ENCODE results near the gene RNF207. TPM values are rescaled to one million over a fixed set of nuclear protein-coding genes. Genes with fewer than 3 reads are reported as not detected.
"Not testable (repeated sequence)": the region's sequence is repeated elsewhere in the genome, so short reads cannot be mapped to it uniquely, and the experiment has no call there.

RNF207 gene
- total RNA-seq, 1 experiment from 2014 or later, result 12.9 TPM

DNA sequence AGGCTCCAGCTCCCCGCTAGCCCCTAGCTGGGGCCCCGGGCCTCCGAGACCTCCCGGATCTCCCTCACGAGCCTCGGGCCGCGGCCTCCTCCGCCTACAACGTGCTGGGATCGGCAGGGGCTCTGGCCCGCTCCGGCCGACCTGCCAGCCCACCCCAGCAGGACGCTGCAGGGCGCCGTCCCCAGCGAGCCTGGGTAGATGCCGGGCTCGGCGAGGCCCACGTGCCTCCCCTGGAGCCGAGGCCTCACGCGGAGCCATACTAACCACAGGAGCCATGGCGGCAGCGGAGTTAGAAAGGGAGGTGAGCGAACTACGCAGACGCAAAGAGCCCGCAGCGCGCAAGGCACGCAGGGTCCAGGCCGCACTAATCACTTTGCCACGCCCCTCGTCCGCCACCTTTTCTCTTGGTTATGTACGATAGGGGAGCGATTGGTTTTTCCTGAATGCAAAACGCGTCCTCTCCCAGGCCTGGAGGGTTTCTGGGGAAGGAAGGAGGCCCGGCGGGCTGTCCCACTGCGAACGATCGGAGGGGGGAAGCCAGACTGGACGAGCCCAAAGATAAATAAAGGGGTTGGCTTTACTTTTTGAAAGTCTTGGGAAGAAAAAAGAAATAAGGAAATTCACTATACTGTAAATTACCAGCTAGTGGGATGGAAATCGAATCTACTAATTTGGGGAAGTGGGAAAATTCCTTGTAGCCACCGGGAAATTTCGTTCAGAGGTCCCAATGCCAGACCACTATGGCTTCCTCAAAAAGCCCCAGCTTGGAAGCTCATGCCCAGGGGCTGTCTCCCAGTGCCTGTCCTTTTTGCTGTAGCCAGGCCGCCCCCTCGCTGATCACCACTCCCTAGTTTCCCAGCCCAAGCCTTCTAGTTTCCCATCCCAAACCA lies 6.4 kb upstream of the RNF207 start, which contains the start of gene RPL22:
TSS of gene RPL22 (minus strand) at position 298 of the 890 bp plus-strand sequence. CDS start at position 276, 22 bp downstream.
- DNase-seq (ENCODE audit: extremely low read depth, low read depth), result peak; percentile 98

DNA sequence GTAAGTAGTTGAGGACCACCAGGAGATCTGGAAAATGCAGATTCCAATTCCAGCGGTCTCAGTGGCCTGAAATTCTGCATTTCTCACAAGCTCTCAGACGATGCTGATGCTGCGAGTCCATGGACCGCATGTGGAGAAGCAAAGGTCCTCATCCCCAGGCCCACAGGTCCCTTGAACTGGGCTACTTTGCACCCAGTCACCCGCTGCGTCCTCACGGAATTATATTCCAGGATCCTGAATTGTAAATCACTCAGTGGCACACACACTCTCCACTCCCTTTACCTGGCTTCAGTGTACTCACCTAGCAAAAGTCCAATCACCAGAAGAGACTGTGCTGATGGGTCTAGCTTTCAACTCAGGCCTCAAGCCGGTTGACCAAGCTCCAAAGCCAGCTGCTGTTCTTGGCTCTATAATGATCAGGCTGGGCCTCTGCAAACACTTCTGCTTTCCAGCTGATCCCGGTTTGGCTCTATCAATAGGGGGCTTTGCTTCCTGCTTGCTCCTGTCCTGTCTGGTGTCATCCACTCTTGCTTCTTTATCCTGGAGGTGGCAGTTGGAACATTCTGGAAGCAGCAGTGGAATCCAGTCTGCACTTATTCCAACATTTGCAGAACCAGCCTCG lies 5.6 kb upstream of the RNF207 start:
- no peak for DNase-seq (ENCODE audit: extremely low read depth, low read depth)

DNA sequence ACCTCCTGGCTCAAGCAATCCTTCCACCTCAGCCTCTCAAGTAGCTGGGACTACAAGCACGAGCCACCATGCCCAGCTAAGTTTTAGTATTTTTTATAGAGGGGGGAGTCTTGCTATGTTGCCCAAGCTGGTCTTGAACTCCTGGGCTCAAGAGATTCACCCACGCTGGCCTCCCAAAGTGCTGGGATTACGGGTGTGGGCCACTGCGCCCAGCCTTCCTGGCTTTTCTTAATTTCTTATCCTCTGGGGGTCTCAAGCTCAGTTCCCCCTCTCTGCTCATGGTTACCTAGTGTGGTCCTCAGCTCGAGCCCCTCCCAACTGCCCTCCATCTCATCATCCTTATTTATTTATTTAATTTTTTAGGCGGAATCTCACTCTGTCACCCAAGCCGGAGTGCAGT lies 3.7 kb upstream of the RNF207 start:
- DNase-seq (ENCODE audit: extremely low read depth, low read depth), result no peak

DNA sequence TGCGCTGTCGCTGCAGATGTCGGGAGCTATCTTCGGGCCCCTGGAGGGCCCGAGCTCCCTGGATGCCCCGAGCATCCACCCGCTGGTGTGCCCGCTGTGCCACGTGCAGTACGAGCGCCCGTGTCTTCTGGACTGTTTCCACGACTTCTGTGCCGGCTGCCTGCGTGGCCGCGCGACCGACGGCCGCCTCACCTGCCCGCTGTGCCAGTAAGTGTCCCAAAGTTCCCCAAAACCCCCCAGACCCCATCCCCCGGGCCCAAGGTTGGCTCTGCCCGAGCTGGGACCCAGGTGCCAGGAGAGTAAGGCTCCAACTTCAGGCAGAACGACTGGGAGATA lies 569 bp downstream of the RNF207 start:
- no peak for DNase-seq (ENCODE audit: extremely low read depth, low read depth)

DNA sequence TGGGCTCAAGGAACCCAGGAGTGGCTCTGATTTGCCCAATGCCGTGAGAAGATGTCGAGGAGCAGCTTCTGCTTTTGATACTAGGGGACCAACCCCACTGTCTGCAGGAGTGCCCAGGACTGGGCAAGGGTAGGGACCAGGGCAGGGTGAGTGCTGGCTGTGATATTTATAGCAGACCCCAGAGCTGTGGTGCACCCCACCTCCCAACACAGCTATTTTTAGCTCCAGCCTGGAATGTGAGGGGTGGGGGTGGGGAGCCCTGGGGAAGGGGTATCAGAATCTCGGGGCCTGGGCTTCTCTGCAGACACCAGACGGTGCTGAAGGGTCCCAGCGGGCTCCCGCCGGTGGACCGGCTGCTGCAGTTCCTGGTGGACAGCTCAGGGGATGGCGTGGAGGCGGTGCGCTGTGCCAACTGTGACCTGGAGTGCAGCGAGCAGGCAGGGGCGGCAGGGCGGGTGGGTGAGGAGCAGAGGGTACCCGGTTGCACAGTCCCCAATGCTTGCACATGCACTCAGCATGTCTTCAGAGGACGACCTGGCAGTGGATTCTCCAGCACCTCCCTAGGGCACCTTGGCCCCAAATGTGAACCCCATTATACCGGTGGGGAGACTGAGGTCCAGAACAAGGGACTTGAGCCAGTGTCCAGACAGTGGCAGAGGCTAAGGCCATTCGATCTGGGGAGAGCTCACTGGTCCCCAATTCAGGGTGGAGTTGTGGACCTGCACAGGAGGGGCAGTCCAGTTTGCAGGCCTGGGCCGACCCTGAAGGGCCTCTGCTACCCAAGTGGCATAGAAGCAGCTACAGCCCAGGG lies 1.4 kb downstream of the RNF207 start:
- no peak for DNase-seq (ENCODE audit: extremely low read depth, low read depth)

DNA sequence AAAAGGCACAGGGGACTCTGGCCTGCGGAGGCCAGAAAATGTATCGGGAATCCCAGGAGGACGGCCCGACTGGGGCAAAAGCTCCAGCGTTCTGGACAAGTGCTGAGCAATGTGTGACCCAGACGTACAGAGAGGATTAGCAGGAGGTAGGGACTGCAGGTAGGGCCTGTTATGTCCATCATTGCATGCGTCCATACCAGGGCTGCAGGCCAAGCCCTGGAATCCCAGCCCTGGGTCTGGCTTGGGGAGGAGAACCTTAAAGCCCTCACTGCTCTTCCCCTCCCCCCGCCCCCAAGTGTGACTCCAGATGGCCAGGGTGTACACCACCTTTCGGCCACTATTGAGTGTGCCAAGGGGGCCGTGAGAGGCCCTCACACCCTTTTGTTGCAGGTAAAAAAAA lies 2.0 kb downstream of the RNF207 start:
- no peak for DNase-seq (ENCODE audit: extremely low read depth, low read depth)

DNA sequence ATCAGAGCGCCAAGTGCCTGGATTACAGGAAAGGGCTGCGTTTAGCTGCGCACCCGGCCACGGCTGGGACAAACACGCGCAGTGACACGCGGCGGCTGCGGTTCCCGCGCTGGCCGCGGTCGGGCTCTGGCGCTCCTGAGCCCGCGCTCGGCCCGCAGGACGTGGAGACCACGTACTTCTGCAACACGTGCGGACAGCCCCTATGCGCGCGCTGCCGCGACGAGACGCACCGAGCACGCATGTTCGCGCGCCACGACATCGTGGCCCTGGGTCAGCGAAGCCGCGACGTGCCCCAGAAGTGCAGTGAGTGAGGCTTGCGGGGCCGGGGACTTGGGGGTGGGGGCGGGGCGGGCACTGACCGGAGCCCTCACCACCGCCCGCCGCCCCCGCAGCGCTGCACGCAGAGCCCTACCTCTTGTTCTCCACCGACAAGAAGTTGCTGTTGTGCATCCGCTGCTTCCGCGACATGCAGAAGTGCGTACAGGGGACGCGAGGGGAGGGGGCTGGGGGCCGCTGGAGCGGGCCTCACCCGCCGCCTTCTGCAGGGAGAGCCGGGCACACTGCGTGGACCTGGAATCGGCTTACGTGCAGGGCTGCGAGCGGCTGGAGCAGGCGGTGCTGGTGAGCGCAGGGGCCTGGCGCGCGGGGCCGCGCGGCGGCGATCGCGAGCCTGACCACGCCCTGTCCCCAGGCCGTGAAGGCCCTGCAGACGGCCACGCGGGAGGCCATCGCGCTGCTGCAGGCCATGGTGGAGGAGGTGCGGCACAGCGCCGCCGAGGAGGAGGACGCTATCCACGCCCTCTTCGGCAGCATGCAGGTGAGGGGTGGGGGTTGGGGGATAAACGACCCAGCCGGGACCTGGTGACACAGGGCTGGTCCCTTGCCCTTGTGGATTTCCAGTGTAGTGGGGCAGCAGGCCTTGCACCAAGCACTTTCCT lies 3.1 kb downstream of the RNF207 start:
- DNase-seq (ENCODE audit: extremely low read depth, low read depth), result no peak

DNA sequence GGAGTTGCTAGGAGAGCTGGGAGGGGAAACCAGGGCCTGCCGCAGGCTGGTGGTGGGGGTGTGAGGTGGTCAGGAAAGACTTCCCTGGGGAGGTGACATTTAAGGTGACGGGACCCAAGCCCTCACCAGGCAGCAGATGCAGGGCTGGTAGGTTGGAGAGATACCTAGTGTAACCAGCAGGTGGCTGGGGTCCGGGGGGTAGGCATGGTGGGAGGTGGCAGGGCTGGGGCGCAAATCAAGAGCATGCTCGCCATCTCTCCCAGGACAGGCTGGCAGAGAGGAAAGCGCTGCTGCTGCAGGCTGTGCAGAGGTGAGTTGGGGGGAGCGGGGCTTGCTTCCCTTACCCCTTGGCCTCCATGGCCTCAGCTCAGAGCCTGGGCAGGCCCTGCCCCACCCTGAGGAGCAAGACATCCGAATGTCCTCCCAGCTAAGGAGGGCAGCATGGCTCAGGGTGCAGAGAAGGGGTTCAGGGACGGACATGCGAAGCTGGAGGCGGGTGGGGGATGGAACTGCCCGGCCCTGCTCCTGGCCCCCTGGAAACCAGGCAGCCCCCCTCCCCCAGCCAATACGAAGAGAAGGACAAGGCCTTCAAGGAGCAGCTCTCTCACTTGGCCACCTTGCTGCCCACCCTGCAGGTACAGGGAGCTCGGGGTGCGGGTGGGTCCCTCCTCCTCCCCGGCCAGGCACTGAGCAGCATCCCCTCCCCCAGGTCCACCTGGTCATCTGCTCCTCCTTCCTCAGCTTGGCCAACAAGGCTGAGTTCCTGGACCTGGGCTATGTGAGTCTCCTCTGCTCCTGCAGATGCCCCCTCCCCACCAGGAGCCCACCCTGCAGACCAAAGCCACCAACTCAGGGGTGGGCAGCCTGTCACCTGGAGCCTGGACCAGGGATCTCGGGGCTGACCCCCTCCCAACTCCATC lies 4.0 kb downstream of the RNF207 start:
- DNase-seq (ENCODE audit: extremely low read depth, low read depth), result no peak

DNA sequence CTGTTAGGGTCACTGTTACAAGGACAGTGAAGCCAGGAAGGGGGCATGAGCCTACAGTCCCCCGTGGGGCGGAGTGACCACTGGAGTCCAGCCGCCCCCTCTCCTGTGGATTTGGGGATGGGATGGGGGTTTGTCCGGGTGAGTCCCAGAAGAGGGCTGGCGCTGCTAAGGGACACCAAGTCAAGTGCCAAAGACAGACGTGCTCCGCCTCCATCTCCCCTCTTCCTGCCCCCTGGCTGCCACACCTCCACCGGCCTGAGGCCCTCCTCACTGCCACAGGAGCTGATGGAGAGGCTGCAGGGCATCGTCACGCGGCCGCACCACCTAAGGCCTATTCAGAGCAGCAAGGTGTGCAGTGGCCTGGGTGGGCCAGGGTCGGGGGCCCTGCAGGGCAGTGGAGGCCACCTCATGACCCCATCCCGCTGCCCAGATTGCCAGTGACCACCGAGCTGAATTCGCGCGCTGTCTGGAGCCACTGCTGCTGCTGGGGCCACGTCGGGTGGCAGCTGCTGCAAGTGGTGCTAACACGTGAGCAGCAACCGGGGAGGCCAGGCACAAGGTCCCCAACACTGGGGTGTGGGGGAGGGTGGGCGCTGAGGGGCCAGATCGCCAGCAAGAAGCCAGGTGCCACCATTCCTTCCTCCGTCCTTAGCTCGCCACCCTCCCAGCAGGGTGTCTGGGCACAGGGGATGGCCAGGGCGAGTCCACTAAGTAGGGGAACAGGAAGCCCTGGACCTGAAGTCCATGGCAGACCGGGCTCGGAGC lies 4.9 kb downstream of the RNF207 start:
- no peak for DNase-seq (ENCODE audit: extremely low read depth, low read depth)

DNA sequence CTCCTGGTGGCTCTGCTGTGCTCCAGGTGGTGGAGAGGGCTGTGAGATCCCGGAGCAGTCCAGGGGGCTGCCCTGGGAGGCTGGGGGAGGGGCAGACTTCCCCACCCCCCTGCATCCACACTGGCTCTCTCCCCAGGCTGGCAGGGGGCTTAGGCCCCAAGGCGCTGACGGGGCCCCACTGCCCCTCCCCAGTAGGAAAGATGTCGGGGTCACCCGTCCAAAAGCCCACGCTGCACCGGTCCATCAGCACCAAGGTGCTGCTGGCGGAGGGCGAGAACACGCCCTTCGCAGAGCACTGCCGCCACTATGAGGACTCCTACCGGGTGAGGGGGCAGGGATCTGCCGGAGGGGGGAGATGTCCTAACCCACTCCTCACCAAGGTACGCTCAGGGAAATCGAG lies 5.8 kb downstream of the RNF207 start:
- DNase-seq (ENCODE audit: extremely low read depth, low read depth), result no peak

DNA sequence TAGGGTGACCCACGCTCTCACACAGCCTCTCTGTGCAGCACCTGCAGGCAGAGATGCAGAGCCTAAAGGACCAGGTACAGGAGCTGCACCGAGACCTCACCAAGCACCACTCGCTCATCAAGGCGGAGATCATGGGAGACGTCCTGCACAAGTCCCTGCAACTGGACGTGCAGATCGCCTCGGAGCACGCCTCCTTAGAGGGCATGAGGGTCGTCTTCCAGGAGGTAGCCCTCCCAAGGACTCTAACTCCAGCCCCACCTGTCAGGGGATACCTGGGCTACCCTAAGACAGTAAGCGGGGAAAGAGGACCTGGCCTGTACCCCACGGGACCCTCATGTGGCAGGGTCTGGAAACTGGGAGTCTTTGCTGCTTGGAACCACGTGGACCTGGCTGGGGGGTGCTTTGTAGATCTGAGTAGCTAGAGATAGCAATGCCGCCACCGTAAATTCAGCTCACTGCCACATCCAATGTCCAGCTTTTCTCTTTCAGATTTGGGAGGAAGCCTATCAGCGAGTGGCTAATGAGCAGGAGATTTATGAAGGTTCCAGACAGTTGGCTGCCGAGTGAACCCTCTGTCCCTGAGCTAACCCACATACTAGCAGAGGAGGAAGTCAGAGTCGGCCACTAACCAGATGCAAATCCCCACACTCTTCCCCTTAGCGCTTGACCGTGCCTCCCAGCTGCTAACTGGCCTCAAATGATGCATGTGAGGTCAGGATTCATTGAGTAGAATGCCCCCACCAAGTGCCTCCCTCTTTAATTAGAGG lies 6.5 kb downstream of the RNF207 start:
- DNase-seq (ENCODE audit: extremely low read depth, low read depth), result no peak

DNA sequence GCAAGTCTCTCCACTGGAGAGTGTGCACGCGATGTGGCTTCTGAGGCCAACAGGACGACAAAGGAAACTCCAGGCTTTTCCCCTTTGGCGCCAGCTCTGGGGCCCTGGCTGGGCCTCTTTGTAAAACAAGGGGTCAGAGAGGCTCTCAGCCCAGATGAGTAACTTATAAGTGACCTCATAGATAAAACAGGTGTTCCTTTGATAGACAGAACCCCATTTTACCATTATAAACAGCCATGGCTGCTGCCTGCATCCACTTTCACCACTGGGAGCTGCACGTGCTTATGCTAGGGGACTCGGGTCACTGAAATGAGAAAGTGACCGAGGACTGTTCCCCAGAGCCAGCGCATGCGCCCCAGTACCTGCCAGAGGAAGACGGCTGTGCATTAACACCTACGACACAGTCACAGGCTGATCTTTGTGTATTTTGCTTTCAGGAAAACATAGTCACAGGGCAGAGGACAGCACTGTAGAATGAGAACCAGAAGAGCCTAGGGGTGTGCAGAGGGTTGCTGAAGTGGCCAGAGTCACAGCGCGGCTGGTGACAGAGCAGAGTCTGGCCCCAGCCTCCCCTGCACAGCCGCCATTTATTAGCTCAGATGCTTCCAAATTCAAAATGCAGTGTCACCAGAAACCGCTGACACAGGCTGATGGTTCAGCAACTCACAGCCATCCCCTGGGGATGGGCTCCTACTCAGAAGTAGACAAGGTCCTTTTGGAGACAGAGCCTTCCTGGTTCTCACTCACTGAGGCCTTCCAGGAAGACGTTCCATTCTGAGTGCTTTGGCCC lies 12.7 kb downstream of the RNF207 start:
- no peak for DNase-seq (ENCODE audit: extremely low read depth, low read depth)

DNA sequence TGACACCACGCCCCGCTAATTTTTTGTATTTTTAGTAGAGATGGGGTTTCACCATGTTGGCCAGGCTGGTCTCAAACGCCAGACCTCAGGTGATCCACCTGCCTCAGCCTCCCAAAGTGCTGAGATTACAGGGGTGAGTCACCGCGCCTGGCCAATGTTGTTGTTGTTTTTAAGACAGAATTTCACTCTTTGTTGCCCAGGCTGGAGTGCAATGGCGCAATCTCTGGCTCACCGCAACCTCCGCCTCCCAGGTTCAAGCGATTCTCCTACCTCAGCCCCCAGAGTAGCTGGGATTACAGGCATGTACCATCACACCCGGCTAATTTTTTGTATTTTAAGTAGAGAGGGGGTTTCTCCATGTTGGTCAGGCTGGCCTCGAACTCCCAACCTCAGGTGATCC lies 13.7 kb downstream of the RNF207 start:
- DNase-seq (ENCODE audit: extremely low read depth, low read depth), result not testable (repeated sequence)

DNA sequence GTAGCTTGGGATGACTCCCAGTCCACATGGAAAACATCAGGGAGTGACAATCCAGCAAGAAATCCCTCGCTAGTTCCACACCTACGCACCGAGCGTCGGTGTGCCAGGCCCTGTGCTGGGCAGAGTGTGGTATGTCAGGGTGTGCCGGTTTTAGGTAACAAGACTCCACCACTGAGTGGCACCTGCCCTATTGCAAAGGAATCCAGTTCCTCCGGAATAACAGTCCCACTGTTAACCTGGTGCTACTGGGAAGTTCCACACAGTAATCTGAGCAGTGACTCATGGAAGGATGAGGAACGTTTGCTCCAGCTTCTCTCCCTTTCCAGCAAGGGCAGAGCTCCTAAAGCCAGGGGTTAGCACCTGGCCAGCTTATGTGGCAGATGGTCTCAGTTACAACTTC lies 14.3 kb downstream of the RNF207 start:
- DNase-seq (ENCODE audit: extremely low read depth, low read depth), result no peak

DNA sequence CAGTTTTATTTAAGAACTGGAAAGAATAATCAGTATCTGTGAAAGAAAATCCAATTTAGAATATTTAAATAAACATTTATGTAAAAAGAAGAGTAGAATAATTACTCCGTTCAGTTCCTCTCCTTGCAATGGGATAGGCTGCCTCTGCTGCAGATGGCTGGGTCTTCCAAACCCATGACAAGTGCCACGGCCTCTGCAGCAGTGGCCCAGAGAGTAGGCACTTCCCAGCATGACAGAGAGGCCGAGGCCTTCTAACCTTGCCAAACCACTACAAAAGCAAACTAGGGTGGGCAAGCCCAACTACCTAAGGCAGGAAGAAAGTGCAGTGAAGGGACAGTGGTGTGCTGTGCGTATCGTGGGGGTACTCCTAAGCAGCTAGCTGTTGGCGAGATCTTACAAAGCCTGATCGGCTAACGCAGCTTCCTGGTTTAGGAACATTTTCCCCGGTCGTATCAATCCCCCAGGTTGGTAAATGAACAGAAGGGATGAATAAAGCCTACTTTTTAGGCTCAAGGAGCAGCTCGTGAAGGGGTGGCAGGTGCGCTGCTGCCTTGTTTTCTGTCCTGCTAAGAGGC lies 15.4 kb downstream of the RNF207 start:
- DNase-seq (ENCODE audit: extremely low read depth, low read depth), result no peak

DNA sequence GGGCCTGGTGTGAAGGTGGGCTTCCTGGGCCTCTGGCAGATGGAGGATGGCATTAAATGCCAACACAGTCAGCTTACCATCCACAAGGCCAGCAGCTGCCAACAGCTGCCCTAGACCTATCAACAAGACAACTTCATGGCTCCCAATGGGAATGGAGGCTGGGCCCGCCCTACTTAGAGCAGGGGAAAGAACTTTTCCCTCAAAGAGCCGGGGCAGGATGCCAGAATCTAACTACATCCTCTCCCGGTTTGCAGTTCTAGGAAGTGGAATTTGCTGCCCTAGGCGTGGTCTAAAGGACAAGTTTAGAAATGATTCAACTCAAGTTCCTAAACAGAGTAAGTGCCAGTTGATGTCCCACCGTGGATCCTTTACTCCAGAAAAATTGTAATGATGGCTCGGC lies 16.7 kb downstream of the RNF207 start:
- DNase-seq (ENCODE audit: extremely low read depth, low read depth), result no peak

DNA sequence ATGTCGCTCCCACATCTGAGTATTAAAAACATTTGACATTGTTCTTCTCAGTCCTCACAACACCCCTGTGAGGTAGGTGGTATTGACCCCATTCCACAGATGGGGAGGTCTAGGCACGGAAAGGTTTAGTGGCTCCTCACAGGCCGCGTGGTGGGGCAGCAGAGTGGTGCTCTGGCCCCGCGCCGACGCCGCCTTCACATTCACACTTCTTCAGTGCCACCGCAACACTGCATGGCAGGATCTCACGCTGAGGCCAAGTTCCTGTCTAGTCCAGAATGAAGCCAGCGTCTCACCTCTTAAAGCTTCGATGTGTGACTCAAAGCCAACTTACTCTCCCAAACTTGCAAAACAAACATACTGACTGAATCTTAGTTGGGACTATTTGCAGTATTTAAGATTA lies 17.7 kb downstream of the RNF207 start:
- no peak for DNase-seq (ENCODE audit: extremely low read depth, low read depth)

Measured in NCI-H460 (cell line).